Kidney (tissue), 14 donors: Measurements from ENCODE around the gene KIRREL3. TPM values are rescaled to one million over a fixed set of nuclear protein-coding genes. Genes with fewer than 3 reads are reported as not detected.
A peak's percentile ranks its signal among the peaks of the same experiment; 100 is the strongest.

Source experiments
- DNase-seq, 5 donors: peaks; one replicate each; pipeline ENCODE4 v3.0.0-alpha.2; 2013 to 2020
- FAIRE-seq: peaks from 2 replicates; lab custom pipeline; 2012; peaks lifted over from hg19 to GRCh38; lab: Jason Lieb, UNC
- H3K27ac ChIP-seq, 2 donors: one replicate each; pipeline ENCODE4 v1.7.0; 2013; ENCODE audit warnings: low read depth in 2 of 2, low read length in 2 of 2, inconsistent platforms in 1 of 2
- H3K27me3 ChIP-seq: one replicate; pipeline ENCODE4 v1.7.1; 2013; ENCODE audit warnings: low read length, inconsistent platforms; ENCODE audit not compliant: control insufficient read depth, insufficient read depth
- H3K36me3 ChIP-seq, 3 donors: one replicate each; pipeline versions ENCODE4 v1.7.0 to v1.7.1; 2013; ENCODE audit warnings: low read length in 3 of 3, control low read depth in 1 of 3, inconsistent platforms in 1 of 3; ENCODE audit not compliant: insufficient read depth in 3 of 3, control insufficient read depth in 2 of 3
- H3K4me1 ChIP-seq, 3 donors: one replicate each; pipeline versions ENCODE4 v1.7.0 to v1.7.1; 2013; ENCODE audit warnings: low read length in 3 of 3, inconsistent platforms in 1 of 3, low read depth in 1 of 3; ENCODE audit not compliant: control insufficient read depth in 2 of 3, insufficient read depth in 2 of 3
- H3K4me3 ChIP-seq, 3 donors: one replicate each; pipeline versions ENCODE4 v1.7.0 to v1.8.1; 2013; ENCODE audit warnings: low read length in 3 of 3, control low read depth in 1 of 3, inconsistent platforms in 1 of 3
- H3K9ac ChIP-seq, 3 donors: one replicate each; pipeline versions ENCODE4 v1.7.0 to v1.7.1; 2013; ENCODE audit warnings: low read length in 3 of 3, control low read depth in 1 of 3, inconsistent platforms in 1 of 3
- H3K9me3 ChIP-seq, 3 donors: one replicate each; pipeline versions ENCODE4 v1.7.0 to v1.7.1; 2013; ENCODE audit warnings: low read length in 3 of 3, control low read depth in 1 of 3, inconsistent platforms in 1 of 3; ENCODE audit not compliant: control insufficient read depth in 2 of 3, insufficient read depth in 1 of 3
- CTCF ChIP-seq: IDR thresholded peaks from 3 replicates; pipeline ENCODE4 v1.5.1; 2012; ENCODE audit warnings: mild to moderate bottlenecking, moderate library complexity, borderline replicate concordance; ENCODE audit not compliant: insufficient read depth; ENCODE audit errors: extremely low read depth
- intact Hi-C: fragments of 100-400 bp; cut with DNase I; formaldehyde crosslinking; loops from one replicate; pipeline ENCODE4 v1.11.1; 2022
- polyA plus RNA-seq: library from polyadenylated mRNA; stranded (reverse); fragments of 350-450 nt; fragmentation: Illumina TruSeq; extraction: RNeasy Lipid Tissue Mini Kit (QIAGEN cat#74804); gene quantifications from one replicate; pipeline ENCODE4 v1.2.3, GENCODE V29; 2014; ENCODE audit warnings: low read depth, low replicate concordance; ENCODE audit not compliant: insufficient read depth
- total RNA-seq: library from RNA; stranded (reverse); fragmentation: NEBNext Ultra II Directional; extraction: Animal tissue kit (Norgen Biotek cat#: 25700); gene quantifications from one replicate; pipeline ENCODE4 v1.2.1, GENCODE V29; 2021
- donor health status: control.
- donor health status: control.
- donor health status: control.
- donor health status: control.
- donor health status: control.
- donor health status: DM: yes; HTN: yes; CAD: no.
- donor health status: Normal renal cell carcinoma (clear cell type).

Gene KIRREL3
- total and polyA plus RNA-seq, 2 donors from 2014 or later: 0.19 to 0.22 TPM

DNA sequence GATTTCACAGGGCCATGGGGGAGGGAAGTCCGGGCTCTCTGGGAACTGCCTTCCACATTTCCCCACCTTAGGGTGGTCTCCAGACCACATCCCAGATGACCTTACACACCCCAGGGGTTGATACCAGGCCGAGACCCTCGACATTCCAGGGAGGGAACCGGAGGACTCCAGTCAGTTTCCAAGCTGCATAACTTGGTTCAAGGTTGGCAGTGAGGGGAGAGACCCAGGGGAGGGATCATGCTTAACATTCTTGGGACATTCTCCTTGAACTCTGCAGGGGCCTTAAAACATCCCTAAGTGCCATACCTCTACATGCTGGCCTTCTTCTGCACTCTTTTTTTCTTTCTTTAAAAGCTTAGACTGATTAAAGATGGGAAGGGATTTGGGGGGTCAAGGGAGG lies 394.1 kb downstream of the KIRREL3 start:
- no peak for FAIRE-seq
- no peaks in the 10 kb centered on the region for H3K36me3 ChIP-seq
- H3K4me1 ChIP-seq: peaks cover 0 to 3% (median 2%) of the 10 kb centered on the region in 3 donors
- H3K9me3 ChIP-seq: no peaks in the 10 kb centered on the region
- H3K27ac ChIP-seq: no peak overlapping the region
- intact Hi-C loops: no loop called here
- H3K27me3 ChIP-seq: no peaks in the 10 kb centered on the region
- H3K4me3 ChIP-seq: no peak overlapping the region
- H3K9ac ChIP-seq: no peak overlapping the region
- no peak for DNase-seq
- no peak for TF ChIP-seq CTCF

GRCh38 chr11:126604461-126604860 lies 396.1 kb downstream of the KIRREL3 start:
- intact Hi-C loops: no loop called here
- no peak for FAIRE-seq
- no peak overlapping the region for H3K4me3 ChIP-seq
- DNase-seq: no peak
- no peak for TF ChIP-seq CTCF
- no peaks in the 10 kb centered on the region for H3K9me3 ChIP-seq
- no peaks in the 10 kb centered on the region for H3K36me3 ChIP-seq
- no peaks in the 10 kb centered on the region for H3K27me3 ChIP-seq
- H3K4me1 ChIP-seq: peaks cover 0 to 3% (median 2%) of the 10 kb centered on the region in 3 donors
- no peak overlapping the region for H3K9ac ChIP-seq
- no peak overlapping the region for H3K27ac ChIP-seq

- Histone ChIP-seq H3K27me3 (no peaks in the 10 kb centered on the region), H3K27ac (no peak overlapping the region), H3K36me3 (no peaks in the 10 kb centered on the region), H3K9me3 (no peaks in the 10 kb centered on the region), H3K9ac (no peak overlapping the region), H3K4me3 (no peak overlapping the region), H3K4me1 (peaks cover 0 to 2% (median 0%) of the 10 kb centered on the region in 3 donors)
- intact Hi-C loops: no loop called here
- TF ChIP-seq CTCF: no peak
- DNase-seq (peak in 1 of 5 donors; percentile 41), FAIRE-seq (no peak)
These were observed 397.1 kb downstream of the KIRREL3 start for GRCh38 chr11:126603486-126603885.

GRCh38 chr11:126602993-126603392 lies 397.6 kb downstream of the KIRREL3 start:
- H3K9ac ChIP-seq: no peak overlapping the region
- H3K27ac ChIP-seq: no peak overlapping the region
- H3K36me3 ChIP-seq: no peaks in the 10 kb centered on the region
- no peaks in the 10 kb centered on the region for H3K9me3 ChIP-seq
- H3K4me3 ChIP-seq: no peak overlapping the region
- FAIRE-seq (no peak), DNase-seq (no peak)
- TF ChIP-seq CTCF: no peak
- peaks cover 0 to 2% (median 0%) of the 10 kb centered on the region in 3 donors for H3K4me1 ChIP-seq
- intact Hi-C loops: no loop called here
- no peaks in the 10 kb centered on the region for H3K27me3 ChIP-seq
